HEK293T (cell line): ENCODE data around the gene DDIT4.
"Not testable (repeated sequence)": the region's sequence is repeated elsewhere in the genome, so short reads cannot be mapped to it uniquely, and the experiment has no call there.

Experiments used
- CTCF ChIA-PET: fragments of 350-600 bp; formaldehyde crosslinking; extraction: SDS; loops from one replicate; lab custom pipeline; 2021; ENCODE audit warnings: antibody characterized with exemption, inconsistent platforms; lab: Yijun Ruan, JAX
- POLR2A ChIA-PET: fragments of 350-600 bp; formaldehyde crosslinking; extraction: SDS; loops from one replicate; lab custom pipeline; 2020; ENCODE audit warnings: antibody characterized with exemption, inconsistent platforms; lab: Yijun Ruan, JAX
- DNase-seq: peaks from one replicate; pipeline ENCODE4 v3.0.0; 2012; ENCODE audit warnings: mixed read lengths; ENCODE audit errors: extremely low spot score
- ARNT ChIP-seq: fragments of 450-650 bp; IDR thresholded peaks from 2 replicates; pipeline ENCODE4 v1.6.1; 2017; ENCODE audit warnings: mild to moderate bottlenecking
- BHLHE40 ChIP-seq: fragments of 450-650 bp; IDR thresholded peaks from 2 replicates; pipeline ENCODE4 v1.6.1; 2016; ENCODE audit warnings: mild to moderate bottlenecking, moderate library complexity, borderline replicate concordance
- CTBP1 ChIP-seq: fragments of 450-650 bp; IDR thresholded peaks from 2 replicates; pipeline ENCODE4 v1.6.1; 2016; ENCODE audit warnings: borderline replicate concordance
- ELF4 ChIP-seq: fragments of 450-650 bp; IDR thresholded peaks from 2 replicates; pipeline ENCODE4 v1.6.1; 2017; ENCODE audit warnings: antibody characterized with exemption
- FOXA1 ChIP-seq: fragments of 450-650 bp; IDR thresholded peaks from 2 replicates; pipeline ENCODE4 v1.6.1; 2016; ENCODE audit warnings: mild to moderate bottlenecking
- FOXK2 ChIP-seq: fragments of 450-650 bp; IDR thresholded peaks from 2 replicates; pipeline ENCODE4 v1.6.1; 2016; ENCODE audit warnings: mild to moderate bottlenecking
- FOXM1 ChIP-seq: fragments of 450-650 bp; IDR thresholded peaks from 2 replicates; pipeline ENCODE4 v1.6.1; 2017; ENCODE audit warnings: mild to moderate bottlenecking, borderline replicate concordance
- HDGF ChIP-seq: fragments of 450-650 bp; IDR thresholded peaks from 2 replicates; pipeline ENCODE4 v1.6.1; 2017; ENCODE audit warnings: antibody characterized with exemption, borderline replicate concordance
- L3MBTL2 ChIP-seq: fragments of 450-650 bp; conservative IDR thresholded peaks from 2 replicates; pipeline ENCODE4 v1.6.1; 2016; ENCODE audit warnings: mild to moderate bottlenecking
- LEF1 ChIP-seq: fragments of 450-650 bp; IDR thresholded peaks from 2 replicates; pipeline ENCODE4 v1.6.1; 2017; ENCODE audit warnings: mild to moderate bottlenecking, borderline replicate concordance
- NFRKB ChIP-seq: fragments of 450-650 bp; IDR thresholded peaks from 2 replicates; pipeline ENCODE4 v1.6.1; 2016; ENCODE audit warnings: mild to moderate bottlenecking, moderate library complexity
- SP1 ChIP-seq: fragments of 450-650 bp; IDR thresholded peaks from 2 replicates; pipeline ENCODE4 v1.6.1; 2017
- SUZ12 ChIP-seq: fragments of 450-650 bp; IDR thresholded peaks from 2 replicates; pipeline ENCODE4 v1.6.1; 2016; ENCODE audit warnings: mild to moderate bottlenecking
- TARDBP ChIP-seq: fragments of 450-650 bp; IDR thresholded peaks from 2 replicates; pipeline ENCODE4 v1.6.1; 2016
- ZNF384 ChIP-seq: fragments of 450-650 bp; IDR thresholded peaks from 2 replicates; pipeline ENCODE4 v1.6.1; 2016
- TF ChIP-seq, protein P1 (sequence below): fragments of 450-650 bp; IDR thresholded peaks from 2 replicates; pipeline ENCODE4 v1.6.1; 2016

The DDIT4 gene

DNA sequence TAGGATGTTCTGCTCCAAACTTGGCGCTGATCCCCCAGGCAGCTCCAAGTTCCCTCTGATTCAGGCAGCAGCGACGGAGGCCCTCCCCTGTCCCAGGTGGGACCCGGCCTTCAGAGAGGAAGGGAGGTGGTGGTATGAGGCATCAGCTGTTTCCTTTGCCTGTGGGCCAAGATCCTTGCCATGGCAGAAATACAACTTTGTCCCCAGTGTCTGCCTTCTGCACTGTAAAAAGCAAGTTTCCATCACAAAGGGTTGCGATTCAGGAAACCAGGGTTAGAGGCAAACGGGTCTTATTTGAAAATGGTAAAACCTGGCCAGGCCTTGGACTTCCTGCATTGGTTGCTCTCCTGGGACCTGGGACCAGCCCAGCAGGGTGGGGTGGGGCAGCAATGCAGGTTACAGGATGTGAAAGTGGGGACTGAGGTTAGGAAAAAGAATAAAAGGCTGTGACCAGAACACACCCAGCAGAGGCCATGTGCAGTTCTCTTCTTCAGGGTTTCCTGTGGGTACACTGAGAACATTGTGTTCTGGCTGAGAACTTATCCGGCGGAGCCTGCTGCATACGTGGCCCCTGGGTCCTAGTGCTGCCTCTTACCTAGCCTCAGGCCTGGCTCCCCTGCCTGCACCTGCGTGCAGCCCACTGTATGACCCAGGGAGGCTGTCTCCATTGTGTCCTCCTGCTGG, 25.1 kb upstream of the DDIT4 start:
- peak; percentile 53 for DNase-seq
- POLR2A ChIA-PET = interaction anchor here (0.8 to 4.8 kb wide), 6 partner anchors 10 to 73 kb away, joined by 4 to 66 read pairs (median 6); partner anchors contain the start of genes ANAPC16, ASCC1 and DDIT4
- CTCF ChIA-PET = no interaction called here
- no peak for TF ChIP-seq FOXM1
- TF ChIP-seq ZNF384 = no peak
- no peak for TF ChIP-seq SUZ12
- no peak for TF ChIP-seq BHLHE40
- no peak for TF ChIP-seq NFRKB
- TF ChIP-seq FOXA1 = no peak
- TF ChIP-seq, protein P1, sequence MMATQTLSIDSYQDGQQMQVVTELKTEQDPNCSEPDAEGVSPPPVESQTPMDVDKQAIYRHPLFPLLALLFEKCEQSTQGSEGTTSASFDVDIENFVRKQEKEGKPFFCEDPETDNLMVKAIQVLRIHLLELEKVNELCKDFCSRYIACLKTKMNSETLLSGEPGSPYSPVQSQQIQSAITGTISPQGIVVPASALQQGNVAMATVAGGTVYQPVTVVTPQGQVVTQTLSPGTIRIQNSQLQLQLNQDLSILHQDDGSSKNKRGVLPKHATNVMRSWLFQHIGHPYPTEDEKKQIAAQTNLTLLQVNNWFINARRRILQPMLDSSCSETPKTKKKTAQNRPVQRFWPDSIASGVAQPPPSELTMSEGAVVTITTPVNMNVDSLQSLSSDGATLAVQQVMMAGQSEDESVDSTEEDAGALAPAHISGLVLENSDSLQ = no peak
- TF ChIP-seq L3MBTL2 = no peak

DNA sequence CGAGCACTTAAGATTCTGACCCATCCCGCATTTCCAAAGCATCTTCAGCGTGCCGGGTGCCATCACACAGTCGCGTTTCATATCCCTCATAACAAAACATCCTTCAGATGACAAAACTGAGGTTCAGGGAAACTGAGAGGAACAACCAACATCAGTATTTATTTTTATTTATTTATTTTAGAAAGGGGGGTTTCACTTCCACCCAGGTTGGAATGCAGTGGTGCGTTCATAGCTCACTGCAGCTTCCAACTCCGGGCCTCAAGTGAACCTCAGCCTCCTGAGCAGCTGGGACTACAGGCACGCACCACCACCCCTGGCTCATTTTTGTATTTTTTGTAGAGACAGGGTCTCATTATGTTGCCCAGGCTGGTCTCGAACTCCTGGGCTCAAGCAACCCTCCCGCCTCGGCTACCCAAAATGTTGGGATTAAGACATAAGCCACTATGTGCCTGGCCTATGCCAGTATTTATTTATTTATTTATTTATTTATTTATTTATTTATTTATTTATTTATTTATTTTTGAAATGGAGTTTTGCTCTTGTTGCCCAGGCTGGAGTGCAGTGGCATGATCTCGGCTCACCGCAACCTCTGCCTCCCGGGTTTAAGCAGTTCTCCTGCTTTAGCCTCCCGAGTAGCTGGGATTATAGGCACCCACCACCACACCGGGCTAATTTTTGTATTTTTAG, 24.4 kb upstream of the DDIT4 start:
- ChIA-PET POLR2A (interaction anchor here (4.8 kb wide), 1 partner anchor 26 kb away, joined by 66 read pairs; the partner anchor contains the start of gene DDIT4), CTCF (interaction anchor here (0.6 kb wide), 1 partner anchor 56 kb away, joined by 4 read pairs; no protein-coding TSS in a partner anchor)
- DNase-seq = not testable (repeated sequence)
- 0 out of 2 replicates have a peak, but pooled peaks have one; percentile 52 for TF ChIP-seq HDGF

DNA sequence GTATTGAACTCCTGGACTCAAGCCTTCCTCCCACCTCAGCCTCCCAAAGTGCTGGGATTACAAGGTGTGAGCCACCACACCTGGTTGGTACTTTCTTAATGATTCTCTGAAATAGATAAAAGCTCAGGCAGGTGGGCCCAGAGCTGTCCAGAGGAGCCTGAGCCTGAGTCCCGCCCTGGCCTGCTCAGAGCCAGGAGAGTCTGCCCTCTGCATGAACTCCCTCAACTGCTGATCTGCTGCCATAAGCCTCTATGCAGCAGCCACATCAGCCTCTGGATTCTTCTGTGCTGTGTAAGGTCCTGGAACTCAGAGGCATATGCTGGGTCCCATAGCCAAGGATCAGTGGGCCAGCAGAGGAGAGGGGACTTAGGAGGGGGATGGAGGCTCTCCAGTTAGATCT, 23.1 kb upstream of the DDIT4 start:
- no peak for DNase-seq
- TF ChIP-seq TARDBP (no peak), HDGF (no peak), NFRKB (no peak), ARNT (no peak), CTBP1 (no peak), BHLHE40 (no peak), ZNF384 (no peak), FOXA1 (no peak), SUZ12 (no peak), FOXM1 (no peak), FOXK2 (no peak), SP1 (no peak), L3MBTL2 (no peak), LEF1 (no peak), ELF4 (no peak)
- TF ChIP-seq, protein P1 = no peak
- POLR2A ChIA-PET = interaction anchor here (0.7 to 12.3 kb wide), 2 partner anchors 24 to 51 kb away, joined by 3 to 317 read pairs; partner anchors contain the start of gene DDIT4
- CTCF ChIA-PET = no interaction called here

DNA sequence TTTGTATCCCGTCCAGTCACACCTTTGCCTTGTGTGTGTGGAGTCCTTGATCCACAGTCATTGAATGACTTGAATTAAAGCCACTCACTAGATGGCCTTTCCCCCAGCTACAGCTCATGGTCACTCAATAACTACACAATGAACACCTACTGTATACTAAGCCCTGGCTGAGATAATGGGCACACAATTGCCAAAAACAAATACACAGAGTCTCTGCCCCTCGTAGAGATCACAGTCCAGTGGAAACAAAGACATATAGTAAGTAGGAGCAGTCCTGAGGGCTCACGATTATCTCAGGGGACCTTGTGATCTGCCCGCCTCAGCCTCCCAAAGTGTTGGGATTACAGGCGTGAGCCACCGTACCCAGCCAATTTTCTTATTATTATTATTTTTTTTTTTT, 22.1 kb upstream of the DDIT4 start:
- TF ChIP-seq FOXA1 (no peak), NFRKB (no peak), LEF1 (no peak), BHLHE40 (no peak), HDGF (no peak), L3MBTL2 (no peak), FOXM1 (no peak), SP1 (no peak), ARNT (no peak), TARDBP (no peak), CTBP1 (no peak), ELF4 (no peak), SUZ12 (no peak), FOXK2 (no peak), ZNF384 (no peak)
- TF ChIP-seq, protein P1 = no peak
- CTCF ChIA-PET = no interaction called here
- DNase-seq = no peak

DNA sequence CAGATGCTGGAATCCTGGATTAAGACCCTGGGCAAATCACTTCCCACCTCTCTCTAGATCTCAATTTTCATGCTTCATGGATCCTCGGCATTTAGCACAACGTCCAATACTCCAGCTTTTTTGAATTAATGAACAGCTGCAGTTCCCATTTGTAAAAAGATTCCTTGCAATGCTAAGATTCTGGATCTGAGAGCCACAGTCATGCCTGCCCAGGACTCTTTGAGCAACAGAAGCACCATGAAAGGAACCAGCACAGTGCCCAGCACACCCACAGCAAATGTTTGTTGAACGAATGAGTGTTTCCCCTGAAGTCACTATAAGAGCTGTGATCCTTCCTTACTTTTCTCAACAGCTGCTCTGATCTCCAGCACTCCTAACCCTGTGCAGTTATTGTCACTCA, 20.8 kb upstream of the DDIT4 start:
- CTCF ChIA-PET = no interaction called here

More for the DNA sequence above, 22.1 kb upstream of the DDIT4 start:
- POLR2A ChIA-PET = interaction anchor here (12.3 kb wide), 1 partner anchor 23 kb away, joined by 317 read pairs; the partner anchor contains the start of gene DDIT4

More for the DNA sequence above, 20.8 kb upstream of the DDIT4 start:
- POLR2A ChIA-PET = interaction anchor here (0.9 to 12.3 kb wide), 3 partner anchors 8 to 21 kb away, joined by 3 to 317 read pairs (median 3); partner anchors contain the start of gene DDIT4
- no peak for DNase-seq
- no peak for TF ChIP-seq LEF1
- TF ChIP-seq CTBP1 = no peak
- TF ChIP-seq BHLHE40 = no peak
- TF ChIP-seq ARNT = no peak
- no peak for TF ChIP-seq HDGF
- TF ChIP-seq FOXK2 = no peak
- TF ChIP-seq L3MBTL2 = no peak
- no peak for TF ChIP-seq FOXM1
- TF ChIP-seq ZNF384 = no peak
- TF ChIP-seq TARDBP = no peak
- TF ChIP-seq SUZ12 = no peak
- TF ChIP-seq ELF4 = no peak
- no peak for TF ChIP-seq SP1
- no peak for TF ChIP-seq NFRKB
